HepG2 (cell line): Measurements from ENCODE around the gene FOXP3. TPM values are rescaled to one million over a fixed set of nuclear protein-coding genes. Genes with fewer than 3 reads are reported as not detected.

Experiments
- ATAC-seq: fragments of 200-7000 bp; cut with Tn5 transposase; 3 replicates; pipeline ENCODE4 v1.9.1; 2020; ENCODE audit warnings: mild to moderate bottlenecking, moderate library complexity
- BruUV-seq: library from RNA; stranded (reverse); fragments of 400-500 nt; replicated peaks from 2 replicates; lab custom pipeline; 2021; lab: Mats Ljungman, UMichigan
- CTCF ChIA-PET: fragments of 300-600 bp; formaldehyde crosslinking; extraction: SDS; loops from one replicate; lab custom pipeline; 2021; ENCODE audit warnings: low total read pairs, inconsistent platforms, low intra/inter-chr PET ratio; lab: Yijun Ruan, JAX
- POLR2A ChIA-PET: fragments of 350-600 bp; sonication (Branson Sonifier 250); formaldehyde crosslinking; loops from one replicate; lab custom pipeline; 2020; ENCODE audit warnings: antibody characterized with exemption, inconsistent platforms; lab: Yijun Ruan, JAX
- DNase-seq: peaks from one replicate; pipeline ENCODE4 v3.0.0-alpha.2; 2015; ENCODE audit warnings: low spot score
- FAIRE-seq: peaks from 3 replicates; lab custom pipeline; 2011; peaks lifted over from hg19 to GRCh38; lab: Jason Lieb, UNC
- H2AFZ ChIP-seq: one replicate; pipeline ENCODE4 v1.6.1; 2011; ENCODE audit warnings: low read length, inconsistent platforms
- H3K27ac ChIP-seq: fragments of 300-600 bp; 3 replicates; pipeline ENCODE4 v1.8.0; 2011; ENCODE audit warnings: mixed run types, mild to moderate bottlenecking, mixed read lengths, low read length, inconsistent platforms; ENCODE audit not compliant: insufficient read depth; ENCODE audit errors: extremely low read length
- H3K27me3 ChIP-seq, 2 experiments: fragments of 200-600 bp in 1 of 2; 2 replicates in 1 of 2; 3 replicates in 1 of 2; pipeline versions ENCODE4 v1.6.0 to v1.8.0; 2011; ENCODE audit warnings: low read length in 2 of 2, mild to moderate bottlenecking in 2 of 2, moderate library complexity in 2 of 2, inconsistent platforms in 1 of 2; ENCODE audit not compliant: insufficient read depth in 2 of 2, control insufficient read depth in 1 of 2
- H3K36me3 ChIP-seq, 2 experiments: fragments of 200-600 bp in 1 of 2; replicated peaks in 1 of 2; 2 replicates in 1 of 2; 3 replicates in 1 of 2; pipeline versions ENCODE4 v1.5.1 to v1.8.0; 2011; ENCODE audit warnings: low read length in 2 of 2, inconsistent platforms in 1 of 2; ENCODE audit not compliant: insufficient read depth in 2 of 2, control insufficient read depth in 1 of 2
- H3K4me1 ChIP-seq: 2 replicates; pipeline ENCODE4 v1.5.1; 2012; ENCODE audit warnings: low read length, inconsistent platforms; ENCODE audit not compliant: insufficient read depth
- H3K4me2 ChIP-seq: 2 replicates; pipeline ENCODE4 v1.6.0; 2011; ENCODE audit warnings: low read depth, low read length, inconsistent platforms
- H3K4me3 ChIP-seq, 3 experiments: fragments of 200-600 bp in 1 of 3; sonication (generic), shearing (Covaris generic) in 1 of 3; replicated peaks in 1 of 3; 2 replicates each; pipeline ENCODE4 v1.5.1; 2011 to 2016; ENCODE audit warnings: low read length in 3 of 3, inconsistent platforms in 2 of 3, low read depth in 2 of 3, mild to moderate bottlenecking in 2 of 3, control low read depth in 1 of 3, mixed read lengths in 1 of 3; ENCODE audit not compliant: insufficient read depth in 1 of 3
- H3K79me2 ChIP-seq: one replicate; pipeline ENCODE4 v1.6.1; 2011; ENCODE audit warnings: low read length, inconsistent platforms; ENCODE audit not compliant: insufficient read depth
- H3K9ac ChIP-seq: 2 replicates; pipeline ENCODE4 v1.6.0; 2011; ENCODE audit warnings: mild to moderate bottlenecking, low read depth, low read length, inconsistent platforms; ENCODE audit not compliant: insufficient read depth
- H3K9me3 ChIP-seq: 2 replicates; pipeline ENCODE4 v1.5.1; 2012; ENCODE audit warnings: mild to moderate bottlenecking, low read length
- H4K20me1 ChIP-seq: 2 replicates; pipeline ENCODE4 v1.6.0; 2011; ENCODE audit warnings: inconsistent platforms, mild to moderate bottlenecking, low read length, moderate library complexity; ENCODE audit not compliant: insufficient read depth
- CENPBD1 ChIP-seq: sonication (generic); formaldehyde crosslinking; IDR thresholded peaks from 2 replicates; pipeline ENCODE4 v1.8.0; 2022; ENCODE audit warnings: missing genetic modification reagents, low read depth, mild to moderate bottlenecking, borderline replicate concordance
- MTA1 ChIP-seq: sonication (generic); formaldehyde crosslinking; IDR thresholded peaks from 2 replicates; pipeline ENCODE4 v1.4.0; 2020; ENCODE audit warnings: missing genetic modification reagents, mild to moderate bottlenecking, borderline replicate concordance
- SP2 ChIP-seq: sonication (generic); formaldehyde crosslinking; IDR thresholded peaks from 2 replicates; pipeline ENCODE4 v1.5.1; 2020; ENCODE audit warnings: mild to moderate bottlenecking, missing genetic modification reagents
- ZNF225 ChIP-seq: sonication (generic); formaldehyde crosslinking; IDR thresholded peaks from 2 replicates; pipeline ENCODE4 v1.4.0; 2020; ENCODE audit warnings: mild to moderate bottlenecking, missing genetic modification reagents
- WGBS: methylation state at CpG from one replicate; pipeline ENCODE4 v1.1.6; 2017; ENCODE audit warnings: low lambda C conversion rate; 5-methylcytosine and 5-hydroxymethylcytosine counted together
- in situ Hi-C: cut with HindIII; loops from 2 replicates; pipeline ENCODE4 v1.10.0; 2017; ENCODE audit warnings: low pct_unique_long_range_greater_than_20kb; ENCODE audit not compliant: extremely low pct_ligation_motif_present
- intact Hi-C: fragments of 100-400 bp; cut with micrococcal nuclease; formaldehyde crosslinking; loops from one replicate; pipeline ENCODE4 v1.10.0; 2022; ENCODE audit not compliant: unreplicated experiment
- polyA plus RNA-seq, 8 experiments: library from polyadenylated mRNA; depleted of rRNA in 3 of 8; stranded (reverse) in 7 of 8; unstranded in 1 of 8; fragments of >200 nt; fragmentation: Illumina TruSeq in 4 of 8; extraction: Trizol in 4 of 8; gene quantifications; 2 replicates each; pipeline versions ENCODE4 v1.2.1 to v1.2.3, GENCODE V29; 2011 to 2016; ENCODE audit warnings: low read depth in 4 of 8, missing spikeins in 1 of 8, mixed read lengths in 1 of 8; ENCODE audit not compliant: insufficient read depth in 1 of 8
- total RNA-seq, 5 experiments: library from RNA; depleted of rRNA; stranded (reverse); fragments of >200 nt; fragmentation: Illumina TruSeq; extraction: Trizol; gene quantifications; 2 replicates each; pipeline ENCODE4 v1.2.3, GENCODE V29; 2016; ENCODE audit warnings: low read depth in 1 of 5
- TF ChIP-seq, protein P1 (sequence below): sonication (generic); formaldehyde crosslinking; IDR thresholded peaks from 2 replicates; pipeline ENCODE4 v1.4.0; 2020; ENCODE audit warnings: missing genetic modification reagents
- TF ChIP-seq, protein P2 (sequence below): sonication (generic); formaldehyde crosslinking; IDR thresholded peaks from 2 replicates; pipeline ENCODE4 v1.5.0; 2020; ENCODE audit warnings: mild to moderate bottlenecking, missing genetic modification reagents, moderate library complexity
- TF ChIP-seq, protein P3 (sequence below): sonication (generic); formaldehyde crosslinking; IDR thresholded peaks from 2 replicates; pipeline ENCODE4 v1.4.0; 2020; ENCODE audit warnings: mild to moderate bottlenecking, missing genetic modification reagents, borderline replicate concordance
- TF ChIP-seq, protein P4 (sequence below), 2 experiments: sonication (generic) in 1 of 2; formaldehyde crosslinking in 1 of 2; IDR thresholded peaks; 2 replicates each; pipeline versions ENCODE4 v1.5.1 to v1.6.1; 2011 to 2020; ENCODE audit warnings: borderline replicate concordance in 1 of 2, low read depth in 1 of 2, low read length in 1 of 2, mild to moderate bottlenecking in 1 of 2, missing genetic modification reagents in 1 of 2, moderate library complexity in 1 of 2

The FOXP3 gene
- total and polyA plus RNA-seq, 2 of the 13 experiments (the other 11 are each of a cell fraction or from before 2014, with no cell fraction given) = 0.04 TPM; not detected in 1

DNA sequence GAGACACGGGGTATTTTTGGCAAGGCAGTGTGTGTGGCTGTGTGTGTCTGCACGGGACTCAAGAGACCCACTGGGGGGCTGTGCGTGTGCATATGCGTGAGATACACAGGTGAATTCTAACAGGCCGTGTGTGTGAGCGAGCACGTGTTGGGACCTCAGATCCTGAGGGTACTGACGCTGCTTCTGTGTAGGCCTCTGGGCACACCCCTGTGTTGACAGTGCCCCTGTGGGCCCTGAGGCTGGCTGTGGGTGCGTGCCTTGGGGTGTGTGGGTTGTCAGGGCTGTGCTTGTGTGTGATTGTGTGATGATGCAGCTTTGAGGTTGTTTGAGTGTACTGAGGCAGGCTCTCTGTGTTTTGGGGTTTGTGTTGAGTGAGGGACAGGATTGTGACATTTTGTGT, 13.9 kb downstream of the FOXP3 start (continued):
- TF ChIP-seq ZNF225 (CRISPR knock-in tag) = no peak
- no peak for TF ChIP-seq CENPBD1 (CRISPR knock-in tag)
- no peak for TF ChIP-seq SP2
- TF ChIP-seq, protein P1, sequence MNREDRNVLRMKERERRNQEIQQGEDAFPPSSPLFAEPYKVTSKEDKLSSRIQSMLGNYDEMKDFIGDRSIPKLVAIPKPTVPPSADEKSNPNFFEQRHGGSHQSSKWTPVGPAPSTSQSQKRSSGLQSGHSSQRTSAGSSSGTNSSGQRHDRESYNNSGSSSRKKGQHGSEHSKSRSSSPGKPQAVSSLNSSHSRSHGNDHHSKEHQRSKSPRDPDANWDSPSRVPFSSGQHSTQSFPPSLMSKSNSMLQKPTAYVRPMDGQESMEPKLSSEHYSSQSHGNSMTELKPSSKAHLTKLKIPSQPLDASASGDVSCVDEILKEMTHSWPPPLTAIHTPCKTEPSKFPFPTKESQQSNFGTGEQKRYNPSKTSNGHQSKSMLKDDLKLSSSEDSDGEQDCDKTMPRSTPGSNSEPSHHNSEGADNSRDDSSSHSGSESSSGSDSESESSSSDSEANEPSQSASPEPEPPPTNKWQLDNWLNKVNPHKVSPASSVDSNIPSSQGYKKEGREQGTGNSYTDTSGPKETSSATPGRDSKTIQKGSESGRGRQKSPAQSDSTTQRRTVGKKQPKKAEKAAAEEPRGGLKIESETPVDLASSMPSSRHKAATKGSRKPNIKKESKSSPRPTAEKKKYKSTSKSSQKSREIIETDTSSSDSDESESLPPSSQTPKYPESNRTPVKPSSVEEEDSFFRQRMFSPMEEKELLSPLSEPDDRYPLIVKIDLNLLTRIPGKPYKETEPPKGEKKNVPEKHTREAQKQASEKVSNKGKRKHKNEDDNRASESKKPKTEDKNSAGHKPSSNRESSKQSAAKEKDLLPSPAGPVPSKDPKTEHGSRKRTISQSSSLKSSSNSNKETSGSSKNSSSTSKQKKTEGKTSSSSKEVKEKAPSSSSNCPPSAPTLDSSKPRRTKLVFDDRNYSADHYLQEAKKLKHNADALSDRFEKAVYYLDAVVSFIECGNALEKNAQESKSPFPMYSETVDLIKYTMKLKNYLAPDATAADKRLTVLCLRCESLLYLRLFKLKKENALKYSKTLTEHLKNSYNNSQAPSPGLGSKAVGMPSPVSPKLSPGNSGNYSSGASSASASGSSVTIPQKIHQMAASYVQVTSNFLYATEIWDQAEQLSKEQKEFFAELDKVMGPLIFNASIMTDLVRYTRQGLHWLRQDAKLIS (CRISPR knock-in tag) = no peak
- TF ChIP-seq, protein P2, sequence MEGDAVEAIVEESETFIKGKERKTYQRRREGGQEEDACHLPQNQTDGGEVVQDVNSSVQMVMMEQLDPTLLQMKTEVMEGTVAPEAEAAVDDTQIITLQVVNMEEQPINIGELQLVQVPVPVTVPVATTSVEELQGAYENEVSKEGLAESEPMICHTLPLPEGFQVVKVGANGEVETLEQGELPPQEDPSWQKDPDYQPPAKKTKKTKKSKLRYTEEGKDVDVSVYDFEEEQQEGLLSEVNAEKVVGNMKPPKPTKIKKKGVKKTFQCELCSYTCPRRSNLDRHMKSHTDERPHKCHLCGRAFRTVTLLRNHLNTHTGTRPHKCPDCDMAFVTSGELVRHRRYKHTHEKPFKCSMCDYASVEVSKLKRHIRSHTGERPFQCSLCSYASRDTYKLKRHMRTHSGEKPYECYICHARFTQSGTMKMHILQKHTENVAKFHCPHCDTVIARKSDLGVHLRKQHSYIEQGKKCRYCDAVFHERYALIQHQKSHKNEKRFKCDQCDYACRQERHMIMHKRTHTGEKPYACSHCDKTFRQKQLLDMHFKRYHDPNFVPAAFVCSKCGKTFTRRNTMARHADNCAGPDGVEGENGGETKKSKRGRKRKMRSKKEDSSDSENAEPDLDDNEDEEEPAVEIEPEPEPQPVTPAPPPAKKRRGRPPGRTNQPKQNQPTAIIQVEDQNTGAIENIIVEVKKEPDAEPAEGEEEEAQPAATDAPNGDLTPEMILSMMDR (CRISPR knock-in tag) = no peak
- TF ChIP-seq MTA1 (CRISPR knock-in tag) = no peak

DNA sequence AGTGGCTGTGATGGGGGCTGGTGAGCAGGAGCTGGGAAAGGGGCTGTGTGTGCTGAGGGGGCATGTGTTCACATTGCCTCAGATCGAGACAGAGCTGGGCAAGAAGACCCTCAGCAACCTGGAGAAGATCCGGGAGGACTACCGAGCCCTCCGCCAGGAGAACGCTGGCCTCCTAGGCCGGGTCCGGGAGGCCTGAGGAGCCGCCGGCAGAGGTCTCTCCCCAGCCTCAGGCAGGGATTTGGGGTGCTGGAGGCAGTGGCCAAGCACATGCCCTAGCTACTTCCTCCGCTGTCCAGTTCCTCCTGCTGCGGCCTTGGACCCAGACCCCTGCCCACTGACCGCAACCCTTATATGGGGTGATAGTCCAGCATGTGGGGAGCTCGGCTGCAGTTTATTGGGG, 14.4 kb downstream of the FOXP3 start:
- Histone ChIP-seq H4K20me1 (no peaks in the 10 kb centered on the region), H3K4me2 (no peak overlapping the region), H3K4me3 (no peak overlapping the region), H3K79me2 (no peaks in the 10 kb centered on the region), H3K27me3 (no peaks in the 10 kb centered on the region), H3K27ac (no peak overlapping the region), H3K9me3 (no peaks in the 10 kb centered on the region), H2AFZ (no peak overlapping the region), H3K9ac (no peak overlapping the region), H3K4me1 (no peaks in the 10 kb centered on the region), H3K36me3 (peaks cover 0 to 3% of the 10 kb centered on the region in 2 experiments; a peak in 1 of 5 replicates)
- no peak for ATAC-seq
- no peak for DNase-seq
- intact Hi-C loops (no loop called here), in situ Hi-C loops (no loop called here)
- FAIRE-seq = no peak
- ChIA-PET CTCF (no interaction called here), POLR2A (no interaction called here)
- BruUV-seq = no TSS peak
- WGBS = no CpG with 5 or more reads among the region's 13 CpGs
- TF ChIP-seq, protein P3, sequence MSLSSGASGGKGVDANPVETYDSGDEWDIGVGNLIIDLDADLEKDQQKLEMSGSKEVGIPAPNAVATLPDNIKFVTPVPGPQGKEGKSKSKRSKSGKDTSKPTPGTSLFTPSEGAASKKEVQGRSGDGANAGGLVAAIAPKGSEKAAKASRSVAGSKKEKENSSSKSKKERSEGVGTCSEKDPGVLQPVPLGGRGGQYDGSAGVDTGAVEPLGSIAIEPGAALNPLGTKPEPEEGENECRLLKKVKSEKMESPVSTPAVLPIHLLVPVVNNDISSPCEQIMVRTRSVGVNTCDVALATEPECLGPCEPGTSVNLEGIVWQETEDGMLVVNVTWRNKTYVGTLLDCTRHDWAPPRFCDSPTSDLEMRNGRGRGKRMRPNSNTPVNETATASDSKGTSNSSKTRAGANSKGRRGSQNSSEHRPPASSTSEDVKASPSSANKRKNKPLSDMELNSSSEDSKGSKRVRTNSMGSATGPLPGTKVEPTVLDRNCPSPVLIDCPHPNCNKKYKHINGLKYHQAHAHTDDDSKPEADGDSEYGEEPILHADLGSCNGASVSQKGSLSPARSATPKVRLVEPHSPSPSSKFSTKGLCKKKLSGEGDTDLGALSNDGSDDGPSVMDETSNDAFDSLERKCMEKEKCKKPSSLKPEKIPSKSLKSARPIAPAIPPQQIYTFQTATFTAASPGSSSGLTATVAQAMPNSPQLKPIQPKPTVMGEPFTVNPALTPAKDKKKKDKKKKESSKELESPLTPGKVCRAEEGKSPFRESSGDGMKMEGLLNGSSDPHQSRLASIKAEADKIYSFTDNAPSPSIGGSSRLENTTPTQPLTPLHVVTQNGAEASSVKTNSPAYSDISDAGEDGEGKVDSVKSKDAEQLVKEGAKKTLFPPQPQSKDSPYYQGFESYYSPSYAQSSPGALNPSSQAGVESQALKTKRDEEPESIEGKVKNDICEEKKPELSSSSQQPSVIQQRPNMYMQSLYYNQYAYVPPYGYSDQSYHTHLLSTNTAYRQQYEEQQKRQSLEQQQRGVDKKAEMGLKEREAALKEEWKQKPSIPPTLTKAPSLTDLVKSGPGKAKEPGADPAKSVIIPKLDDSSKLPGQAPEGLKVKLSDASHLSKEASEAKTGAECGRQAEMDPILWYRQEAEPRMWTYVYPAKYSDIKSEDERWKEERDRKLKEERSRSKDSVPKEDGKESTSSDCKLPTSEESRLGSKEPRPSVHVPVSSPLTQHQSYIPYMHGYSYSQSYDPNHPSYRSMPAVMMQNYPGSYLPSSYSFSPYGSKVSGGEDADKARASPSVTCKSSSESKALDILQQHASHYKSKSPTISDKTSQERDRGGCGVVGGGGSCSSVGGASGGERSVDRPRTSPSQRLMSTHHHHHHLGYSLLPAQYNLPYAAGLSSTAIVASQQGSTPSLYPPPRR (CRISPR knock-in tag) = no peak
- TF ChIP-seq, protein P4, sequence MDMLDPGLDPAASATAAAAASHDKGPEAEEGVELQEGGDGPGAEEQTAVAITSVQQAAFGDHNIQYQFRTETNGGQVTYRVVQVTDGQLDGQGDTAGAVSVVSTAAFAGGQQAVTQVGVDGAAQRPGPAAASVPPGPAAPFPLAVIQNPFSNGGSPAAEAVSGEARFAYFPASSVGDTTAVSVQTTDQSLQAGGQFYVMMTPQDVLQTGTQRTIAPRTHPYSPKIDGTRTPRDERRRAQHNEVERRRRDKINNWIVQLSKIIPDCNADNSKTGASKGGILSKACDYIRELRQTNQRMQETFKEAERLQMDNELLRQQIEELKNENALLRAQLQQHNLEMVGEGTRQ (IDR thresholded peaks at IDR 0.05; ENCODE audit: low read depth, low read length) = no peak
- TF ChIP-seq, protein P4 (CRISPR knock-in tag; IDR thresholded peaks at IDR 0.05; ENCODE audit: borderline replicate concordance) = no peak
